HepG2 (cell line): ENCODE results near the gene TBC1D24. TPM values are rescaled to one million over a fixed set of nuclear protein-coding genes. Genes with fewer than 3 reads are reported as not detected.

ENCODE experiments used
- AGO1 ChIP-seq: fragments of 200-400 bp; formaldehyde crosslinking; IDR thresholded peaks from 2 replicates; pipeline ENCODE4 v1.6.1; 2017; ENCODE audit warnings: mild to moderate bottlenecking, low read depth, low read length, moderate library complexity; ENCODE audit not compliant: poor library complexity, severe bottlenecking
- ATF3 ChIP-seq: sonication (generic); formaldehyde crosslinking; IDR thresholded peaks from 2 replicates; pipeline ENCODE4 v1.4.0; 2020; ENCODE audit warnings: missing genetic modification reagents
- CEBPB ChIP-seq: IDR thresholded peaks from 2 replicates; pipeline ENCODE4 v1.6.1; 2011; ENCODE audit warnings: low read depth, low read length, improper control_type of control experiment, borderline replicate concordance
- CHCHD3 ChIP-seq: sonication (generic); formaldehyde crosslinking; IDR thresholded peaks from 2 replicates; pipeline ENCODE4 v1.8.0; 2022; ENCODE audit warnings: mild to moderate bottlenecking, missing genetic modification reagents, moderate library complexity
- FOXO4 ChIP-seq: sonication (generic); formaldehyde crosslinking; conservative IDR thresholded peaks from 2 replicates; pipeline ENCODE4 v1.8.1; 2023; ENCODE audit warnings: missing genetic modification reagents
- HHEX ChIP-seq: IDR thresholded peaks from 2 replicates; pipeline ENCODE4 v1.6.1; 2016; ENCODE audit warnings: control low read depth
- HNF4A ChIP-seq: sonication (generic); formaldehyde crosslinking; IDR thresholded peaks from 2 replicates; pipeline ENCODE4 v1.4.0; 2020; ENCODE audit warnings: missing genetic modification reagents
- IRF1 ChIP-seq: sonication (generic); formaldehyde crosslinking; IDR thresholded peaks from 2 replicates; pipeline ENCODE4 v1.4.0; 2020; ENCODE audit warnings: low read depth, mild to moderate bottlenecking, missing genetic modification reagents
- MAFG ChIP-seq: sonication (generic); formaldehyde crosslinking; IDR thresholded peaks from 2 replicates; pipeline ENCODE4 v1.5.1; 2020; ENCODE audit warnings: mild to moderate bottlenecking, missing genetic modification reagents
- MTA1 ChIP-seq: sonication (generic); formaldehyde crosslinking; IDR thresholded peaks from 2 replicates; pipeline ENCODE4 v1.4.0; 2020; ENCODE audit warnings: missing genetic modification reagents, mild to moderate bottlenecking, borderline replicate concordance
- NR2F2 ChIP-seq: IDR thresholded peaks from 2 replicates; pipeline ENCODE4 v1.6.1; 2012; ENCODE audit warnings: low read depth, inconsistent platforms, borderline replicate concordance
- NRL ChIP-seq: sonication (generic); formaldehyde crosslinking; IDR thresholded peaks from 2 replicates; pipeline ENCODE4 v1.5.0; 2020; ENCODE audit warnings: missing genetic modification reagents, mild to moderate bottlenecking, moderate library complexity, borderline replicate concordance
- PRDM4 ChIP-seq: sonication (generic); formaldehyde crosslinking; IDR thresholded peaks from 2 replicates; pipeline ENCODE4 v1.9.0; 2021; ENCODE audit warnings: missing genetic modification reagents, borderline replicate concordance
- SUZ12 ChIP-seq: fragments of 150-350 bp; IDR thresholded peaks from 2 replicates; pipeline ENCODE4 v1.6.1; 2014; ENCODE audit warnings: low read depth, low read length
- TP53 ChIP-seq: sonication (generic); formaldehyde crosslinking; conservative IDR thresholded peaks from 2 replicates; pipeline ENCODE4 v1.4.0; 2020; ENCODE audit warnings: missing genetic modification reagents
- ZGPAT ChIP-seq: IDR thresholded peaks from 2 replicates; pipeline ENCODE4 v1.6.1; 2016; ENCODE audit warnings: mild to moderate bottlenecking
- ZNF10 ChIP-seq: sonication (generic); formaldehyde crosslinking; IDR thresholded peaks from 2 replicates; pipeline ENCODE4 v1.4.0; 2020; ENCODE audit warnings: mild to moderate bottlenecking, low read depth, missing genetic modification reagents, borderline replicate concordance
- ZNF280D ChIP-seq: sonication (generic); formaldehyde crosslinking; IDR thresholded peaks from 2 replicates; pipeline ENCODE4 v1.5.1; 2020; ENCODE audit warnings: mild to moderate bottlenecking, missing genetic modification reagents
- ZNF496 ChIP-seq: sonication (generic); formaldehyde crosslinking; IDR thresholded peaks from 2 replicates; pipeline ENCODE4 v1.8.1; 2023; ENCODE audit warnings: mild to moderate bottlenecking, moderate library complexity, missing genetic modification reagents; ENCODE audit not compliant: insufficient replicate concordance
- ZSCAN20 ChIP-seq: sonication (generic); formaldehyde crosslinking; IDR thresholded peaks from 2 replicates; pipeline ENCODE4 v1.4.0; 2020; ENCODE audit warnings: missing genetic modification reagents, mild to moderate bottlenecking, borderline replicate concordance
- polyA plus RNA-seq, 8 experiments: library from polyadenylated mRNA; depleted of rRNA in 3 of 8; stranded (reverse) in 7 of 8; unstranded in 1 of 8; fragments of >200 nt; fragmentation: Illumina TruSeq in 4 of 8; extraction: Trizol in 4 of 8; gene quantifications; 2 replicates each; pipeline versions ENCODE4 v1.2.1 to v1.2.3, GENCODE V29; 2011 to 2016; ENCODE audit warnings: low read depth in 4 of 8, missing spikeins in 1 of 8, mixed read lengths in 1 of 8; ENCODE audit not compliant: insufficient read depth in 1 of 8
- total RNA-seq, 5 experiments: library from RNA; depleted of rRNA; stranded (reverse); fragments of >200 nt; fragmentation: Illumina TruSeq; extraction: Trizol; gene quantifications; 2 replicates each; pipeline ENCODE4 v1.2.3, GENCODE V29; 2016; ENCODE audit warnings: low read depth in 1 of 5

Gene TBC1D24
- total and polyA plus RNA-seq, 2 of the 13 experiments (the other 11 are each of a cell fraction or from before 2014, with no cell fraction given) = 7.7 to 13.7 TPM

GRCh38 chr16:2520097-2520783, 45.3 kb downstream of the TBC1D24 start, which contains the start of gene AMDHD2 (continued):
- TF ChIP-seq ZGPAT (CRISPR knock-in tag) = no peak
- no peak for TF ChIP-seq NR2F2
- TF ChIP-seq TP53 (CRISPR knock-in tag) = no peak
- no peak for TF ChIP-seq ZNF280D (CRISPR knock-in tag)
- no peak for TF ChIP-seq ZNF10 (CRISPR knock-in tag)
- no peak for TF ChIP-seq NRL (CRISPR knock-in tag)
- TF ChIP-seq CEBPB = no peak
- no peak for TF ChIP-seq IRF1 (CRISPR knock-in tag)
- no peak for TF ChIP-seq HHEX (CRISPR knock-in tag)
- TF ChIP-seq ATF3 (CRISPR knock-in tag) = peak; percentile 14; the same call in 1 of the 2 replicates
- TF ChIP-seq MTA1 (CRISPR knock-in tag) = no peak
- no peak for TF ChIP-seq HNF4A (CRISPR knock-in tag)
- TF ChIP-seq AGO1 = no peak
- no peak for TF ChIP-seq SUZ12
- TF ChIP-seq ZNF496 = no peak
- no peak for TF ChIP-seq MAFG
- no peak for TF ChIP-seq PRDM4 (CRISPR knock-in tag)
- TF ChIP-seq CHCHD3 (CRISPR knock-in tag) = peak; percentile 54; the same call in 1 of the 2 replicates
- no peak for TF ChIP-seq FOXO4
- TF ChIP-seq ZSCAN20 = peak; percentile 12; the same call in 1 of the 2 replicates
